GM19324 (cell line): Measurements from ENCODE around the gene DEXI.

Experiments used
- ATAC-seq: cut with Tn5 transposase; IDR thresholded peaks from one replicate; pipeline ENCODE4 v1.9.1; 2021; ENCODE audit warnings: mild to moderate bottlenecking, moderate library complexity; ENCODE audit not compliant: unreplicated experiment, low FRiP score

DEXI gene

GRCh38 chr16:10906482-10906881, 35.8 kb downstream of the DEXI start:
- no peak for ATAC-seq

DNA sequence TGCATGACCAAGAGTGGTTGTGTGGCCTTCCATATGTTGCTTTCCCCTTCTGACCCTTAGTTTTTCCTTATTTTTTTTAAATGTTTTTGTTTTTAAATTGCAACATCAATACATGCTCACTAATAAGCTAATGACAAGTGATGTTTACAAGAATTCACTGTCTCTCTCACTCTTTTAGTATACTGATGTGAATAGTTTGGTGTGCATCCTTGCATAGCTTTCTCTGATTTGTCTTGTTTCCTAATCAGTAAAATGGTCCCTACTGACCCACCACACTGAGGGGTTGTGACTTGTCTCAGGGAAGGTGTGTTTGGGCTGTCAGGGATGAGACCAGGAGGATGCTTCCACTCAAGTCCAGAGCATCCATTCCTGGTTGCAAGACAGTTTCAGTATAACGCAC, 39.3 kb downstream of the DEXI start:
- no peak for ATAC-seq

DNA sequence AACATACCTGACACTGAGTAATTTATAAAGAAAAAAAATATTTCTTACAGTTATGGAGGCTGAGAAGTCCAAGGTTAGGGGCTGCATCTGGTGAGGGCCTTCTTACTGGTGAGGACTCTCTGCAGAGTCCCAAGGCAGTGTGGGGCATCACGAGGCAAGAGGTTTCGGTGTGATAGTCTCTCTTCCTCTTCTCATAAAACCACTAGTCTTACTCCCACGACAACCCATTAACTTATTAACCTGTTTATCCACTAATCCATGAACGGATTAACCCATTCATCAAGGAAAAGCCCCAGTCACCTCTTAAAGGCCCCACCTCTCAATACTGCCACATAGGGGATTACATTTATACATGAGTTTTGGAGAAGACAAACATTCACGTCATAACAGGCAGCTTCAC, 45.1 kb downstream of the DEXI start:
- ATAC-seq = peak; percentile 57

DNA sequence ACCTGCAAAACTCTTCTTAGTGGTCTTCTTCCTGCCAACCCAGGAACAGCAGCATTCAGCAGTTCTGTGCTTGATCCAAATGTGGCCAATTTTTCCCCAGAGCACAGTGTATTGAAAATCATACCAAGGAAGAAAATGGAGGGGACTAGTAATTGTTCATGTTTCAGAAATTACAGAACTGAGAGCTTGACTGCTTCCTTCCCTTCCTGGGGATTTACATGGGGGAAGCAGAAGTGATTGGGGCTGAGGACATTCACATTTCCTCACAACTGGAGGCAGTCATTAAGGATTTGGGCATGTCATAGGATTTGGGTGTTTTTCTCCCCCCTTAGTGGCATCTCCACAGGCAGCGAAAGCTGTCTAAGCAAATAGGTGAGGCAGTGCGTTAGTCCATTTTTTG, 45.5 kb downstream of the DEXI start:
- ATAC-seq = peak; percentile 11

DNA sequence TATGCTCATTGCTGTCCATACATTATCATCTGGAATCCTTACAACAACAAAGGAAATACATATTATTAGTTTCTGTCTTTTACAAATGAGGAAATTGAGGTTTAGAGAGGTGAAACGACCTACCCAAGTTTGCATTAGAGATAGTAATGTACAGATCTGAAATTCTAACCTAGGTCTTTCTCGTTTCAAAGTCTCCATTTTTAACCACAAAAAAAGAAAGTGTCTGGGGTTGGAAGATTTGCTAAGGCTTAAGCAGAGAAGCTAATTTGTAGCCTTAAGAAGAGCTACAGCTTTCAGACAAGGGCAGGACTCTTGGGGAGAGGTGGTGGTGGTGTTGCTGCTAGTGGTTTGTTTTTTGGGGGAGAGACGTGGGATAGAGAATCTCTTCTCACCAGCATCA, 46.1 kb downstream of the DEXI start:
- ATAC-seq = no peak

DNA sequence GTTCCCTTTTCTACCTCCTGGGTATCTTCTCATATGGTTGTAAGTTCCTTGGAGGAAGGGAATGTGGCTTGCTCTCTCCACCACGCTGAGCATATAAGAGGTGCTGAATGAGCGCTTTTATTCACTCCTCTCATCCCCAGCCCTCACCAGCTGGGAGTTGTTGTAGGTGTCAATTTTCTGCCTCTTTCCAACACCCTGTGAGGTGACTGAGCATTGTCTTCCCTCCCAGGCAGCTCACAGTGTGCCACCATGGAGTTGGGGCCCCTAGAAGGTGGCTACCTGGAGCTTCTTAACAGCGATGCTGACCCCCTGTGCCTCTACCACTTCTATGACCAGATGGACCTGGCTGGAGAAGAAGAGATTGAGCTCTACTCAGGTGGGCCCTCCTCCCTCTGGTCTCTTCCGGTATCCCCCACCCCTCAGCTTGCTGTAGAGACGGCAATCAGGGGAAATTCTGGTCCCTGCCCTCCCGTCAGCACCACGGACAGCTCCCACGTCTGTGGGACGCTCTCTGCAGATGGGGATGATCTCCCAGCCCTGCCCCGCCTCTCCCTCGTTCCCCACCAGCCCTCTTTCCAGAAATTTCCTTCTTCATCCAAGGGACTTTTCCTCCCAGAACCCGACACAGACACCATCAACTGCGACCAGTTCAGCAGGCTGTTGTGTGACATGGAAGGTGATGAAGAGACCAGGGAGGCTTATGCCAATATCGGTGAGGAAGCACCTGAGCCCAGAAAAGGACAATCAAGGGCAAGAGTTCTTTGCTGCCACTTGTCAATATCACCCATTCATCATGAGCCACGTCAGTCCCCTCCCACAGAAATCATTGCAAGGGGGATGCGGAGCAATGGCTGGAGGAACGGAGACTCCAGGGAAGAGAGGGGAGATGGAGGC, 47.0 kb downstream of the DEXI start:
- no peak for ATAC-seq

DNA sequence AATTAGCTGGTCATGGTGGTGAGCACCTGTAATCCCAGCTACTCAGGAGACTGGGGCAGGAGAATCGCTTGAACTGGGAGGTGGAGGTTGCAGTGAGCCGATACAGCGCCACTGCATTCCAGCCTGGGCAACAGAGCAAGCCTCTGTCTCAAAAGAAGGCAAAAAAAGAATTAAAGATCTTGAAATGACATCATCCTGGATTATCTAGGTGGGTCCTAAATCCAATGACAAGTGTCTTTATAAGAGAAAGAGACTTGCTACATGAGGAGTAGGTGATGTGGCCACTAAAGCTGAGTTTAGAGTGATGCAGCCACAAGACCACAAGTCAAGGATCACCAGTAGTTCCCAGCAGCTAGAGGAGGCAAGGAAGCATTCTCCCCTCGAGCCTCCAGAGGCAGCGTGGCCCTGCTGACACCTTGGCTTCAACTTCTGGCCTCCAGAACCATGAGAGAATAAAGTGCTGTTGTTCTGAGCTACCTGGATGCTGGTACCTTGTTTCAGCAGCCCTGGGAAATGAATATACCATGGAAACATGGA, 49.4 kb downstream of the DEXI start:
- no peak for ATAC-seq

- no peak for ATAC-seq
These were observed 52.4 kb downstream of the DEXI start for GRCh38 chr16:10889855-10890254.

DNA sequence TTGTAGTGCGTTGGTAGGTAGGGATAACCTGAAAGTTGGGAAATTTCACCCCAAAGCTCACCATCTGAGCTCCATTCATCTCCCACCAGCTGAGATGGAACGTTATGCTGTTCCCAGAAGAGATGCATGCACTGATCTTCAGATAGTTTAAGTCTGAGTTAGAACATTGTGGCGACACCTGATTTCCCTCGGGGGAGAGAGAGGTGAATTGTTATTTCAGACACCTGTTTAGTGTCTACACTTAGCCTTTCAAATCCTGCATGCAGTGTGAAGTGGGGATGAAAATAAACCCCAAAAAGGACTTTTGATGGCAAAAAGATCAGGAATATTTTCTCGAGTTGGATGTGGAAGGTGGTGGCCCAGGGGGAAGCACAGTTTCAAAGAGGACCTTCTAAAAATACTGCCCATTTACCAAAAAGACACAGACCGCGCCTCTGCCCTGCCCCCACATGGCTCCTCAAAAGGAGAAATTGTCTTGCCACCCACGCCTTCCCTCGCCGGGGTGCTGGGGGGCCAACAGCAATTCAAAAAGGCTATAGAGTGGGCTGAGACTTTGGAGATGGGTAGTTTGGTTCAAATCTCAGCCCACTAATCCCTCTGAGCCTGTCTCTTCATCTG, 53.8 kb downstream of the DEXI start:
- ATAC-seq = no peak

- ATAC-seq = no peak
These were observed 57.0 kb downstream of the DEXI start for GRCh38 chr16:10885246-10885645.

DNA sequence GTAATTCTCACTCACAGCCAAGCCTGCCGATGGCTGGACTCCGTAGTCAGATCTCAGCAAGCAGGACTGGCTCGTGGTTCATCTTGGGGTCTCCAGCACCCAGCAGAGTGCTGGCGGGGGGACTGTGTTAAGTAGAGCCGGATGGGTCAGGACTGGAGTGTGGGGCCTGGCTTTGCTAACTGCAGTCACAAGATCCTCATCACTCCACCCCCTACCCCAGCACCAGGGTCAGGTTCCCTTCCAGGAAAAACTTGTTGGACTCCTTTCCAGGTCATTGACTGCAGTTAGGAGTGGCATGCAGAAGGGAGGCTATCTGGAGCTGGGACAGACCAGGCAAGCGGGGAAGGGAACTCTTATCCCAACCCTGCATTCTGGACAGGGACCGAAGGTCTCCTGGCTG, 59.3 kb downstream of the DEXI start:
- no peak for ATAC-seq

GRCh38 chr16:10881479-10882030, 60.7 kb downstream of the DEXI start:
- no peak for ATAC-seq

DNA sequence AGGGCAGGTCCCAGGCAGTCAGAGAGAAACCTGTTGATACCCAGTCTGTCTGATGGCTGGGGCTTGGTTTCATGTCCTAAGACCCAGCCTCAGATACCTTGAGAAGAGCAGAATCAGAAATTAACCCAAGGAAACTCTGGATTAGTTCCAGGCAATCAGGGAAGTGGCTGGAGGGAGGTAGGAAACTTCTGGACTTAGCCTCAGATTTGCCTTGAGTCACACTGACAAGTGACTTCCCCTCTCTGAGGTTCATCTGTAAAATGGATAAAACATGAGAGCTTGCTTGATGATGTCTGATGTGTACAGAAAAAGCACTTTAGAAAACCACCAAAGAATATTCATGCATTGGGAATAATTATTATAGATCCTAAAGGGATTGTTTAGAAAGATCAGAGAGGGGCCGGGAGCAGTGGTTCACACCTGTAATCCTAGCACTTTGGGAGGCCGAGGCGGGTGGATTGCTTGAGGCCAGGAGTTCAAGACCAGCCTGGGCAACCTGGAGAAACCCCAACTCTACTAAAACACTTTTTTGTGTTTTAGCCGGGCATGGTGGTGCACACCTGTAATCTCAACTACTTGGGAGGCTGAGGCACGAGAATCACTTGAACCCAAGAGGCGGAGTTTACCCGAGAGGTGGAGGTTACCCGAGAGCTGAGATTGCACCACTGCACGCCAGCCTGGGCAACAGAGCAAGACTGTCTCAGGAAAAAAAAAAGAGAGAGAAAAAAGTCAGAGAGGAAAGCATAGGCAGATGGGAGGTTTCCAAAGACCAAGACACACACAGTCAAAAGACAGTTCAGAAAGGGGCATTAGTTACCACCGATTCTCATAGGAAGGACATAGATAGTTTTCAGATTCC, 61.4 kb downstream of the DEXI start:
- ATAC-seq = no peak

DNA sequence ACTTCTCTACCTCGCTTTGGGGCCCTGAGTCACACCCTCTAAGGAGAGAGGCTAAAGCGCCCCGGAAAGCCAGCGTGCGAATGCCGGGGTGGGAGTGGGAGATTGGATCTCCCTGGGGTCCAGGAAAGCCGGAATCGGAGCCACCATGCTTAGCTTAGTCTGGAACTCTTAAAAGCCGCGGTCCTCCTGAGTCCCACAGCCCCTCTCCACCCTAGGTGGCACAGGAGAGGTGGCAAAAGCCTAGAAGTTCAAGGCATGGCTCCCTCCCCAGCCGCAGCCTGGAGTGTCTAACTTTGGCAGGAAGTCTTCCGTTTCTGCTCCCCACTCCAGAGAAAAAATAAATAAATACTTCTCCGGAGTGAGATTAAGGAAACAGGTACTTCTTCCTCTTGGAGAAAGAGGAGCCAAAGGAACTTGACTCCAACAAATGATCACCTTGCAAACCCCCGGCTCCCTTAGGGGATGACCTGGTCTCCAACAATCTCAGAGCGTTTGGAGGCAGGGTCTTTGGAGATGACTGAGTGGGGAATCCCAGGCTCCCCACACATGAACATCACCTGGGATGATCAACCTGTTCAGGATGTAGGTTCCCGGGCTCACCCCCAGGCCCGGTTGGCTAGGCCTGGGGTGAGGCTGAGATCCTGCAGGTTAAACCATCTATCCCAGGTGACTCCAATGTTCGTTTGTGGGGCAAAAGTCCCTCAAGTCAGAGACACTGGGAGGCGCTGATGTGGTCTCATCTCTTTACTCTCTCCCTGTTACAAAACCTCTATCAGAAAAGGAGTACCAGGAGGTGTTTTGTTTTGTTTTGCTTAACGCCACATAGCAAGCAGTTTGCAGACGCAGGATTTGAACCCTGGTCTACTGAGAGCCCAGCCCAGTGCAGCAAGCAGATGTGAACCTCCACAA, 62.3 kb downstream of the DEXI start:
- ATAC-seq = no peak
